Measurements from ENCODE around the gene KPNA6. TPM values are rescaled to one million over a fixed set of nuclear protein-coding genes. Genes with fewer than 3 reads are reported as not detected.

Gene KPNA6
- total and polyA plus RNA-seq, 9 of the 15 experiments (the other 6 are each of a cell fraction or from before 2014, with no cell fraction given): 20.1 to 54.6 (median 32.2) TPM

GRCh38 chr1:32066489-32066873 lies 41.4 kb upstream of the KPNA6 start (continued):
- TF ChIP-seq U2AF2 (optimal IDR thresholded peaks at IDR 0.05; ENCODE audit: low read depth, low read length) (no peak), ZNF133 (CRISPR knock-in tag; IDR thresholded peaks at IDR 0.05) (no peak), TRIM25 (IDR thresholded peaks at IDR 0.05; ENCODE audit: borderline replicate concordance) (no peak), FIP1L1 (IDR thresholded peaks at IDR 0.05; ENCODE audit: low read depth, low read length, poor library complexity, severe bottlenecking) (no peak), LCOR (CRISPR knock-in tag; IDR thresholded peaks at IDR 0.05) (no peak), MAX (CRISPR knock-in tag; IDR thresholded peaks at IDR 0.05) (no peak), ZNF79 (CRISPR knock-in tag; IDR thresholded peaks at IDR 0.05; ENCODE audit: low read depth) (no peak), HINFP (tag; conservative IDR thresholded peaks at IDR 0.05; ENCODE audit: low read depth) (no peak), POLR2H (tag; IDR thresholded peaks at IDR 0.05; ENCODE audit: low read depth) (no peak; the same call in 1 of the 2 replicates), ETV5 (CRISPR knock-in tag; IDR thresholded peaks at IDR 0.05; ENCODE audit: low read depth) (no peak), BRF2 (IDR thresholded peaks at IDR 0.05; ENCODE audit: borderline replicate concordance, insufficient read depth, insufficient read length) (no peak), MTA2 (IDR thresholded peaks at IDR 0.05; ENCODE audit: low read depth) (no peak), ZSCAN29 (IDR thresholded peaks at IDR 0.05) (no peak), TBP (optimal IDR thresholded peaks at IDR 0.05; ENCODE audit: low read depth, low read length) (no peak), CGGBP1 (CRISPR knock-in tag; IDR thresholded peaks at IDR 0.05) (no peak), ZNF436 (CRISPR knock-in tag; IDR thresholded peaks at IDR 0.05) (no peak), ZKSCAN1 (IDR thresholded peaks at IDR 0.05; ENCODE audit: low read depth, low read length) (no peak), MTA3 (IDR thresholded peaks at IDR 0.05; ENCODE audit: borderline replicate concordance) (peak; percentile 44), ZNF253 (CRISPR knock-in tag; conservative IDR thresholded peaks at IDR 0.05) (no peak), E2F8 (IDR thresholded peaks at IDR 0.05; ENCODE audit: low read depth, partially characterized antibody) (no peak), MYBL2 (IDR thresholded peaks at IDR 0.05; ENCODE audit: low read depth) (no peak), MYBL2 (CRISPR knock-in tag; IDR thresholded peaks at IDR 0.05; ENCODE audit: borderline replicate concordance) (no peak), SMAD3 (CRISPR knock-in tag; conservative IDR thresholded peaks at IDR 0.05) (no peak)
